KBM-7 (cell line): ENCODE measurements around the gene AXL.
"Not testable (repeated sequence)": the region's sequence is repeated elsewhere in the genome, so short reads cannot be mapped to it uniquely, and the experiment has no call there.

Experiments
- DNase-seq: peaks from one replicate; pipeline ENCODE4 v3.0.0-alpha.2; 2015
- in situ Hi-C: fragments of 300-500 bp; cut with MboI; formaldehyde crosslinking; loops from 2 replicates; pipeline ENCODE4 v1.14.3; 2020; ENCODE audit warnings: low sequenced_read_pairs, low pct_unique_long_range_greater_than_20kb, mixed read lengths

Gene AXL

GRCh38 chr19:41229338-41229737 is 10.3 kb downstream of the AXL start:
- not testable (repeated sequence) for DNase-seq

GRCh38 chr19:41230067-41230857 is 11.2 kb downstream of the AXL start:
- in situ Hi-C loops, result no loop called here
- no peak for DNase-seq

More at GRCh38 chr19:41229338-41229737, 10.3 kb downstream of the AXL start:
- in situ Hi-C loops, result not testable (repeated sequence)

DNA sequence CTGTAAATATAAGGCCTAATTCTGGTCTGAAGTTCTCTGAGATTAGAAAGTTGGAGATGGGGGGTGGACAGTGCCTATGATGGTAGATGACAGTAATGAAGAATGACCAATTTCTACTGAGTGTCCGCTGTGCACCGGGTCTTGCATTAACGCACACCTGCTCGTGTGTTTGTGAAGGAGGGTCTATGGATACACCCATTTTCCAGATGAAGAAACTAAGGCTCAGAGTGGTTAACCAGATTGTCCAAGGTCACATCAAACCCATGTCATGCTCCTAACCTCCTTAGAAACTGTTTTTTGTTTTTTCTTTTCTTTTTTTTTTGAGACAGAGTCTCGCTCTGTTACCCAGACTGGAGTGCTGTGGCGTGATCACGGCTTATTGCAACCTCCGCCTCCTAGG is 13.7 kb downstream of the AXL start:
- DNase-seq, result no peak
- in situ Hi-C loops, result no loop called here

- in situ Hi-C loops, result no loop called here
- peak; percentile 73 for DNase-seq
These were observed 14.8 kb downstream of the AXL start for GRCh38 chr19:41233748-41234240.

- in situ Hi-C loops, result no loop called here
These were observed 15.6 kb downstream of the AXL start for GRCh38 chr19:41234512-41235168.

DNA sequence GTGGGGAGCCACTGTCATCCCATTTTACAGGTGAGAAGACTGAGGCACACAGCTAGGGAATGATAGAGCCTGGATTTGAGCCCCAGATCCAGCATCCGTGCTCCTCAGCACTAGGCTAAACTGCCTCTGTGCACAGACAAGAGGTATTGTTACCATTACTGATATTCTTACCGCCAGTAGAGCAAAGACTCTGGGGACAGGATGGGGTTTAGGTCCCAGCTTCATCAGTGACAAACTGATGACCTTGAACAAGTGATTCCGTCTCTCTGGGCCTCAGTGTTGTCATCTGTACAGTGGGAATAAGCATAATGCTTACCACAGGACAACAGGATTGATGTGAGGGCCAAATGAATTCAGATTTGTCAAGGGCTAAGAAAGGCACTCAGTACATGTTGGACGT is 16.5 kb downstream of the AXL start:
- no peak for DNase-seq
- in situ Hi-C loops, result no loop called here

More at GRCh38 chr19:41234512-41235168, 15.6 kb downstream of the AXL start:
- DNase-seq, result no peak

DNA sequence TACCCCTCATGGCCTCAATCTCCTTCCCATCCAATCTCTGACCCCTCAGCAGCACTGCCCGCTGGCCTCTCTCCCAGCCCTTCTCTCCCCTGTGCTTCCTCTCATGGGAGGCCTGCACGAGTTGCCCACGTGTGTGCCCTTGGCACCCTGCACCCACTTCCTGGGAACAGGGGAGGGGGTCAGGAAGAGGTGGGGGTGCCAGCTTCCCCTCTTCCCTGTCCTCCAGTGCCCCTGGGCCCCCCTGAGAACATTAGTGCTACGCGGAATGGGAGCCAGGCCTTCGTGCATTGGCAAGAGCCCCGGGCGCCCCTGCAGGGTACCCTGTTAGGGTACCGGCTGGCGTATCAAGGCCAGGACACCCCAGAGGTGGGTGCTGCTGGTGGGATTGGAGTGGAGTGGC is 19.2 kb downstream of the AXL start:
- in situ Hi-C loops, result no loop called here
- DNase-seq, result no peak

DNA sequence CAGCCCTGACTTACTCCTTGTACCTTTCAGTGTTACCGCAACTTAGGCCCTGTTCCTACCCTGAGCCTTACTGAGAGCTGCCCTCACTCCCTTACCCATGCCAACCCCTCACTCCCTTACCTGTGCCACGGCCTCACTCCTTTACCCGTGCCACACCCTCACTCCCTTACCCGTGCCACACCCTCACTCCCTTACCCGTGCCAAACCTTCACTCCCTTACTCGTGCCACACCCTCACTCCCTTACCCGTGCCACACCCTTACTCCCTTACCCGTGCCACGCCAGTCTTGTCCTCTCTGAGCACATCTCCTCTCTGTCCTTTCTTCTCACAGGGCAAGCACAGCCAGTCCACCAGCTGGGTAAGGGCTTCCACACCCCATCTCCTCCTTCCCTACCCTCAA is 20.3 kb downstream of the AXL start:
- in situ Hi-C loops, result no loop called here
- DNase-seq, result no peak

DNA sequence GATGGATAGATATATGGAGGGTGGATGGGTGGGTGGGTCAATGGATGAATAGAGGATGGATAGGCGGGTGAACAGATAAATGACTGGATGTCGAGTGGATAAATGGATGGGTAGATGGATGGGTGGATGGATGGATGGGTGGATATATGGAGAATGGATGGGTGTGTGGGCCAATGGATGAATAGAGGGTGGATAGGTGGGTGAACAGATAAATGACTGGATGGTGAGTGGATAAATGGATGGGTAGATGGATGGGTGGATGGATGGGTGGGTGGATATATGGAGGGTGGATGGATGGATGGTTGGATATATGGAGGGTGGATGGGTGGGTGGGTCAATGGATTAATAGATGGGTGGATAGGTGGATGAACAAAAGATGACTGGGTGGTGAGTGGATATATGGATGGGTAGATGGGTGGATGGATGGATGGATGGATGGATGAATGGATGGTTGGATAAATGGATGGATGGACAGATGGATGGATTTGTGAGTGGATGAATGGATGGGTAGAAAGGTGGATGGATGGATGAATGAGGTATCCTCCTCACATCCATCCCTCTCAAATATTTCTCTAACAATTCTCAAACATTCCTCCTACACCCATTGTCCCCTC is 21.0 kb downstream of the AXL start:
- in situ Hi-C loops, result no loop called here
- DNase-seq, result no peak

DNA sequence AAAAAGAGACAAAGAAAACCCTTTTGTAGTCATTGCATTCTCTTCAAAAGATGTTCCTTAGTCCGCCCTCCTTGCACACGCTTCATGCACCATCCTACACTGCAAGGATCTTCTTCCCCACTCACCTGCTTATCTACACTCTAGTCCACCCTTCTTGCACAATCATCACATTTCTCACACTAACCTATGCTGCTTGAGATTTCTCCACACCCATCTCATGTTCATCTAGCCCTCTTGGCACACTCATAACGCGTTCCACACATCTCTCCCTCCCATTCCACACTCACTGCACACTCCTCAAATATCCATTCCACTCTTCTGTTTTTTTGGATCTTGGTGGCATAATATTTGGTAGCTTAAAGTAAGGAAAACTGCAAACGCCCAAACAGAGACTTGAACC is 22.8 kb downstream of the AXL start:
- in situ Hi-C loops, result no loop called here
- DNase-seq, result no peak

DNA sequence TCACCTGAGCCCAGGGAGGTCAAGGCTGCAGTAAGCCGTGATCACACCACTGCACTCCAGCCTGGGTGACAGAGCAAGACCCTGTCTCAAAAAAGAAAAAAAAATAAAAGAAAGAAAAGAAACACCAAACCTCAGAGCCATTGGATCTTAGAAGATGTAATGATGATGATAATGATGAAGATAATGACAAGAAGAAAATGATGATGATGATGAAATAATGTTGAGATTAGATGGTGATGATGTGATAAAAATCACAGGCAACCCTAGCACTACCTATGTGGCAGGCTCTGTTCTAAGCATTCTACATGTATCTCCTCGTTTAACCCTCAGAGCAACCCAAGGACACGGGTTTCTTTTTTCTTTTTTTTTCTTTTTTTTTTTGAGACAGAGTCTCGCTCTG is 25.1 kb downstream of the AXL start:
- DNase-seq, result no peak
- in situ Hi-C loops, result no loop called here

GRCh38 chr19:41245843-41246242 is 26.8 kb downstream of the AXL start:
- no peak for DNase-seq
- in situ Hi-C loops, result no loop called here

- DNase-seq, result no peak
- in situ Hi-C loops, result no loop called here
These were observed 29.9 kb downstream of the AXL start for GRCh38 chr19:41248895-41249294.

DNA sequence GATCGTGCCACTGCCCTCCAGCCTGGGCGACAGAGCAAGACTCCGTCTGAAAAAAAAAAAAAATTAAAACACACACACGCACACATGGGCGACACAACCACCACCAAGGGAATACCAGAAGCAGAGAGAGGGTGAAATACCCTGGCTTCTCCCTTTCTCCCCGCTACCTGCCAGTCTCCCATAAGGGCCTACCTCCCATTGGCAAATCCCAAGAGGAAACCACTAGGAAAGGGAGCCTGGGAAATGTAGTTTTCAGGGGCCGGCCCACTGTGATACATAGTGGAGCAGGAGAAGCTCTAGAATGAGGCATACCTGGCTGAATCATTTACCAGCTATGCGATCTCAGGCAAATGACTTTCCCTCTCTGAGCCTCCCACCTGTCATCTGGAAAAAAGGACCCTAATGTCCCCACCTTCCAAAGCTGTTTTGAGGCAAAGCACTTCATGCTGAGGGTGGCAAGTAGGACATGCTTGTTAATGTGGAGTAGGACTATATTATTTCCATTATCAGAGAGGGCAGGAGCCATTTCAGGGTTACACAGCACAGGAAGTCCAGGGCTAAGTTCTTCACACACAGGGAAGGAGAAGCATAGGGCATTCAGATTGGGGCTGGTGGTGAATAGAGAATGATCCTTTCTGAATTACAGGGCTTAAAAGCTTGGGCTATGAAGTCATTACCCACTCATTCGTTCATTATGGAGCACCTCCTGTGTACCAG is 30.8 kb downstream of the AXL start:
- in situ Hi-C loops, result loop anchor here (10.0 kb wide), 1 partner anchor 45 kb away; no protein-coding TSS in a partner anchor
- no peak for DNase-seq

GRCh38 chr19:41253660-41254059 is 34.6 kb downstream of the AXL start:
- DNase-seq, result no peak
- in situ Hi-C loops, result loop anchor here (10.0 kb wide), 1 partner anchor 49 kb away; no protein-coding TSS in a partner anchor

GRCh38 chr19:41255171-41255570 is 36.1 kb downstream of the AXL start:
- in situ Hi-C loops, result loop anchor here (10.0 kb wide), 1 partner anchor 50 kb away; no protein-coding TSS in a partner anchor
- no peak for DNase-seq

DNA sequence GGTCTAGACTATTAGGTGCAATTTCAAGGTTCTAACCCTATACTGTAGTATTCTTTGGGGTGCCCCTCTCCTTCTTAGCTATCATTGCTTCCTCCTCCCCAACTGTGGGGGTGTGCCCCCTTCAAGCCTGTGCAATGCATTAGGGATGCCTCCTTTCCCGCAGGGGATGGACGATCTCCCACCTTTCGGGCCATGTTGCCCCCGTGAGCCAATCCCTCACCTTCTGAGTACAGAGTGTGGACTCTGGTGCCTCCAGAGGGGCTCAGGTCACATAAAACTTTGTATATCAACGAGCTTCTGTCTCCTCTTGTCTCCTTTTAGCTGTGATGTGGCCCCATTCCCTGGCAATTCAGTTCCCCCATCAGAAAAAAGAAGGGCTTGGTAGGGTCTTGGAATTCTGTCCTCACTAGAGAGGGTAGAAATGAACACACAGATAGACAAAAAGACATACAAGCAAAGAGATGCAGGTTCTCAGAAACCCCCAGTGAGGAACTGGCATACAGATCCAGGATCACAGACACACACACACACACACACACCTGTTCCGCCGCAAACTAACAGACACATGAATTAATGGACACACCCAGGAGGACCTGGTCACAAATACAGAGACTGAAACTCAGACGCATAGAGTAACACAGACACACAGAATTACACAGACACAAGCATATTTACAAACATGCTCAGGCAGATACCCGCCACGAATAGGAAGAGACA is 42.6 kb downstream of the AXL start:
- no peak for DNase-seq
- in situ Hi-C loops, result no loop called here

GRCh38 chr19:41263042-41263849 is 44.2 kb downstream of the AXL start:
- in situ Hi-C loops, result no loop called here
- DNase-seq, result no peak
